GM12801 (cell line): ENCODE results near the gene TEX2.

Source experiments
- CTCF ChIP-seq: IDR thresholded peaks from one replicate; pipeline ENCODE4 v1.5.1; 2011; ENCODE audit warnings: control low read depth; ENCODE audit not compliant: insufficient read length; ENCODE audit errors: extremely low read depth

The TEX2 gene

GRCh38 chr17:64154717-64155116, 108.3 kb downstream of the TEX2 start:
- no peak for TF ChIP-seq CTCF

GRCh38 chr17:64154313-64154695, 108.8 kb downstream of the TEX2 start:
- TF ChIP-seq CTCF = no peak

- TF ChIP-seq CTCF = no peak
Measured at GRCh38 chr17:64153565-64154312, 109.3 kb downstream of the TEX2 start.

- no peak for TF ChIP-seq CTCF
Measured at GRCh38 chr17:64152428-64153125, 110.5 kb downstream of the TEX2 start.

GRCh38 chr17:64151016-64151368, 112.1 kb downstream of the TEX2 start:
- TF ChIP-seq CTCF = no peak

- no peak for TF ChIP-seq CTCF
Measured at GRCh38 chr17:64150237-64151015, 112.6 kb downstream of the TEX2 start.

GRCh38 chr17:64149196-64149595, 113.9 kb downstream of the TEX2 start:
- TF ChIP-seq CTCF = no peak
